22Rv1 (cell line): ENCODE measurements around the gene SAC3D1.

Experiments
- H3K27ac ChIP-seq: fragments of 450-650 bp; 2 replicates; pipeline ENCODE4 v1.5.1; 2017
- ZFX ChIP-seq: fragments of 450-650 bp; IDR thresholded peaks from 2 replicates; pipeline ENCODE4 v1.6.1; 2017; ENCODE audit warnings: antibody characterized with exemption, borderline replicate concordance
- TF ChIP-seq, protein P1 (sequence below): fragments of 450-650 bp; IDR thresholded peaks from 2 replicates; pipeline ENCODE4 v1.5.1; 2017; ENCODE audit warnings: mild to moderate bottlenecking

Gene SAC3D1

GRCh38 chr11:65055538-65055937 lies 14.5 kb downstream of the SAC3D1 start:
- no peak overlapping the region for H3K27ac ChIP-seq

DNA sequence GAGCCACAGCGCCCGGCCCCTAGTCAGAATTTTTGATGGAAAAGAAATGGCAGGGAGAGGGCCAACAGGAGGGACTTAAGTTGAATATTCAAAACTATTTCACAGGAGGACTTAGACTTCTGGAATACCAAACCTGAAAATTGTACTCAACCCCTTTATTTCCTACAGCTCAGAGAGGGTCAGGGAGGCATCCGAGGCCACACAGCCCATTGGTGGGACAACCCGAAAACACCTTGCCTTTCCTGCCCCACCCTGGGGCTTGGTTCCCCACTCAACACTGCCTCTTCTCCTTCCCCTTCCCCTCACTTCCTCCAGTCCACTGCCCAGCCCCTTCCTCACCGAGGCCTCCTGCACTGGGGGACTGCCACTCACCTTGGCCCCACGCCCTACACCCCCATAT lies 16.0 kb downstream of the SAC3D1 start:
- no peak overlapping the region for H3K27ac ChIP-seq
- no peak for TF ChIP-seq ZFX
- TF ChIP-seq, protein P1, sequence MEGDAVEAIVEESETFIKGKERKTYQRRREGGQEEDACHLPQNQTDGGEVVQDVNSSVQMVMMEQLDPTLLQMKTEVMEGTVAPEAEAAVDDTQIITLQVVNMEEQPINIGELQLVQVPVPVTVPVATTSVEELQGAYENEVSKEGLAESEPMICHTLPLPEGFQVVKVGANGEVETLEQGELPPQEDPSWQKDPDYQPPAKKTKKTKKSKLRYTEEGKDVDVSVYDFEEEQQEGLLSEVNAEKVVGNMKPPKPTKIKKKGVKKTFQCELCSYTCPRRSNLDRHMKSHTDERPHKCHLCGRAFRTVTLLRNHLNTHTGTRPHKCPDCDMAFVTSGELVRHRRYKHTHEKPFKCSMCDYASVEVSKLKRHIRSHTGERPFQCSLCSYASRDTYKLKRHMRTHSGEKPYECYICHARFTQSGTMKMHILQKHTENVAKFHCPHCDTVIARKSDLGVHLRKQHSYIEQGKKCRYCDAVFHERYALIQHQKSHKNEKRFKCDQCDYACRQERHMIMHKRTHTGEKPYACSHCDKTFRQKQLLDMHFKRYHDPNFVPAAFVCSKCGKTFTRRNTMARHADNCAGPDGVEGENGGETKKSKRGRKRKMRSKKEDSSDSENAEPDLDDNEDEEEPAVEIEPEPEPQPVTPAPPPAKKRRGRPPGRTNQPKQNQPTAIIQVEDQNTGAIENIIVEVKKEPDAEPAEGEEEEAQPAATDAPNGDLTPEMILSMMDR, result no peak

More at GRCh38 chr11:65055538-65055937, 14.5 kb downstream of the SAC3D1 start:
- TF ChIP-seq, protein P1, result no peak
- no peak for TF ChIP-seq ZFX

GRCh38 chr11:65057526-65057925 lies 16.5 kb downstream of the SAC3D1 start:
- H3K27ac ChIP-seq, result no peak overlapping the region
- no peak for TF ChIP-seq ZFX
- TF ChIP-seq, protein P1, result no peak

DNA sequence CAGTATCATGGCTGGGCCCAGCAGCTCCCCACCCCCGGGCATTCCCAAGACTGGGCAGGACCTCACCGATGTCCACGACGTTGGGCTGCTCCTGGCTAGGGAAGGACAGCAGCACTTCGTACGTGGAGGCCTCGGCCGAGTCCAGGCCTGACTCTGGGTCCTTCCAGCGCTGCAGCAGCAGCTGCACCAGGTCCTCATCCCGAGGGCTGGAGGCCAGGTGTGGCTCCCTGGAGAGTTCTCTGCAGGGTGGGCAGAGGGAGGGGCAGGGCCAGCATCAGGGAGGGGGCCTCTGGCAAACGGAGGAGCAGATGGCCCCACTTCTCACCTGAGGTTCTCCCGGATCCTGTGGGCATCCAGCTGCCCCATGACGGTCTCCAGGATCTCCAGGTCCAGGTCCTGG lies 17.0 kb downstream of the SAC3D1 start:
- H3K27ac ChIP-seq, result no peak overlapping the region
- no peak for TF ChIP-seq ZFX
- TF ChIP-seq, protein P1, result no peak

DNA sequence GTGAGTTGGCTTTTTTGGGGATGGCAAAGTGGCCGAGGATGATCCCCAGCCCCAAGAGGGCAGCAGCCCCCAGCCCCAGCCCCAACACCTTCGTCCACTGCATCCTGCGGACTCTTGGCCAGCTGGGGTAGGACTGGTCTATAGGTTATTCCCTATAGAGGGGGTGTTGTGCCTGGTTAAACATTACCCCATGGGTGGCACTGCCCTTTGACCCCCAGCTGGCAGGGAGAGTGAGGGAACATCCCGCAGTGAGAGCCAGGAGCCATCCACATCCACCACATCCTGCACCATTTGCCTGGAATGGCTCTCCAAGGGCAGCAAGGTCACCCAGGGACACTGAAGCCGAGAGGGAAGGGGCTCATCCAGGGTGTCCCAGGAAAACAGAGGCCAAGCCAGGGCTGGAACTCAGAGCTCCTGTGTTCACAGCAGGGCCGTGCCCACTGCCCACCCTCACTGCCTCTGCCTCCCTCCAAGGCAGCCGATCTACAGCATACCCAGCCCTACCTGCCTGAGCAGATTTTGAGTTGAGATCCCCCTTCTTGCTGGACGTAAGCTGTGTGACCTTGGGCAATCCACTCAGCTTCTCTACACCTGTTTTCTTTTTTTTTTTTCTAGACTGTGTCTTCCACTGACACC lies 17.5 kb downstream of the SAC3D1 start, which contains the start of gene NAALADL1:
Gene NAALADL1 (minus strand): TSS at position 135 of the 636 bp plus-strand sequence. CDS start 32 bp downstream, at position 103.
- TF ChIP-seq, protein P1, result no peak
- no peak for TF ChIP-seq ZFX

DNA sequence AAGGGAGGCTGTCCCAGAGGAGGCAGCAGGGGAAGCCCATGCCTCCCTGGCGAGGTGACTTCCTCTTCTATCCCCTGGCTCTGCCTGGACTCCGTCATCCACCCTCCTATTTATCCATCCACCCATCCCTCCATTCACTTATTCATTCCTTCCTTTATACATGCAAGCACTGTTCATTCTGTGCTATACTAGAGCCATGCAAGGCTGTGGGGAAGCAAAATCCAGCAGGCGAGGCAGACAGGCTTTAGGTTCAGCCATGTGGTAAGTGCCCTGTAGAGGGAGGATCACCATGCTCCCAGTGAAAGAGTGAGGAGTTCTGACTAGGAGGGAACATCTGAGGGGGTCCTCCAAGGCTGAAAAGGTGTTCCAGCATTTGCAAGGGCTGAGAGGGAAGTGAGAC lies 18.5 kb downstream of the SAC3D1 start:
- TF ChIP-seq, protein P1, result no peak
- no peak for TF ChIP-seq ZFX
- H3K27ac ChIP-seq, result no peak overlapping the region

More for the DNA sequence above, 17.5 kb downstream of the SAC3D1 start, which contains the start of gene NAALADL1:
- H3K27ac ChIP-seq, result no peak within 1 kb of the TSS
